OCI-LY3 (cell line): ENCODE measurements around the gene TANC1.

ENCODE experiments used
- EZH2phosphoT487 ChIP-seq: fragments of 200-600 bp; shearing (Covaris generic); IDR thresholded peaks from 2 replicates; pipeline ENCODE4 v1.6.1; 2018; ENCODE audit warnings: antibody characterized with exemption, mixed run types, low read depth
- TF ChIP-seq, protein P1 (sequence below): fragments of 200-600, 300-600 bp; sonication (generic); IDR thresholded peaks from 2 replicates; pipeline ENCODE4 v1.5.1; 2014; ENCODE audit warnings: antibody characterized with exemption, low read length, low read depth

- TF ChIP-seq, protein P1, sequence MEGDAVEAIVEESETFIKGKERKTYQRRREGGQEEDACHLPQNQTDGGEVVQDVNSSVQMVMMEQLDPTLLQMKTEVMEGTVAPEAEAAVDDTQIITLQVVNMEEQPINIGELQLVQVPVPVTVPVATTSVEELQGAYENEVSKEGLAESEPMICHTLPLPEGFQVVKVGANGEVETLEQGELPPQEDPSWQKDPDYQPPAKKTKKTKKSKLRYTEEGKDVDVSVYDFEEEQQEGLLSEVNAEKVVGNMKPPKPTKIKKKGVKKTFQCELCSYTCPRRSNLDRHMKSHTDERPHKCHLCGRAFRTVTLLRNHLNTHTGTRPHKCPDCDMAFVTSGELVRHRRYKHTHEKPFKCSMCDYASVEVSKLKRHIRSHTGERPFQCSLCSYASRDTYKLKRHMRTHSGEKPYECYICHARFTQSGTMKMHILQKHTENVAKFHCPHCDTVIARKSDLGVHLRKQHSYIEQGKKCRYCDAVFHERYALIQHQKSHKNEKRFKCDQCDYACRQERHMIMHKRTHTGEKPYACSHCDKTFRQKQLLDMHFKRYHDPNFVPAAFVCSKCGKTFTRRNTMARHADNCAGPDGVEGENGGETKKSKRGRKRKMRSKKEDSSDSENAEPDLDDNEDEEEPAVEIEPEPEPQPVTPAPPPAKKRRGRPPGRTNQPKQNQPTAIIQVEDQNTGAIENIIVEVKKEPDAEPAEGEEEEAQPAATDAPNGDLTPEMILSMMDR: no peak
- no peak for TF ChIP-seq EZH2phosphoT487
Observed at GRCh38 chr2:159163930-159164329, 195.5 kb downstream of the TANC1 start.
